Trophoblast cell (in vitro differentiated cells and primary cell): ENCODE measurements around the gene SRC.

Source experiments
- DNase-seq, 2 donors: peaks; one replicate each; pipeline ENCODE4 v3.0.0-alpha.2; 2016
- H2AFZ ChIP-seq: 2 replicates; pipeline ENCODE4 v1.6.1; 2013; ENCODE audit warnings: low read length, moderate library complexity, mild to moderate bottlenecking; ENCODE audit not compliant: insufficient read depth, poor library complexity
- H2AK5ac ChIP-seq: 2 replicates; pipeline ENCODE4 v1.6.1; 2013; ENCODE audit warnings: mild to moderate bottlenecking, low read length
- H2BK120ac ChIP-seq: 2 replicates; pipeline ENCODE4 v1.6.1; 2013; ENCODE audit warnings: low read length, mild to moderate bottlenecking, moderate library complexity; ENCODE audit not compliant: insufficient read depth, poor library complexity
- H2BK12ac ChIP-seq: 2 replicates; pipeline ENCODE4 v1.6.1; 2013; ENCODE audit warnings: mild to moderate bottlenecking, low read length, moderate library complexity
- H2BK5ac ChIP-seq: 2 replicates; pipeline ENCODE4 v1.6.1; 2013; ENCODE audit warnings: low read length, low read depth, moderate library complexity, mild to moderate bottlenecking; ENCODE audit not compliant: poor library complexity
- H3K14ac ChIP-seq: 2 replicates; pipeline ENCODE4 v1.6.1; 2013; ENCODE audit warnings: mild to moderate bottlenecking, low read length
- H3K18ac ChIP-seq: 2 replicates; pipeline ENCODE4 v1.6.1; 2013; ENCODE audit warnings: mild to moderate bottlenecking, low read length
- H3K23ac ChIP-seq: 2 replicates; pipeline ENCODE4 v1.6.1; 2013; ENCODE audit warnings: low read length
- H3K27ac ChIP-seq: 2 replicates; pipeline ENCODE4 v1.5.1; 2013; ENCODE audit warnings: low read depth, mild to moderate bottlenecking, inconsistent platforms, low read length, moderate library complexity
- H3K27me3 ChIP-seq: 2 replicates; pipeline ENCODE4 v1.6.1; 2013; ENCODE audit warnings: inconsistent platforms, mild to moderate bottlenecking, low read length, moderate library complexity; ENCODE audit not compliant: insufficient read depth
- H3K36me3 ChIP-seq, 2 experiments: 1 replicate in 1 of 2; 2 replicates in 1 of 2; pipeline ENCODE4 v1.6.1; 2013; ENCODE audit warnings: low read length in 2 of 2, mild to moderate bottlenecking in 2 of 2, moderate library complexity in 1 of 2; ENCODE audit not compliant: insufficient read depth in 2 of 2, control insufficient read depth in 1 of 2
- H3K4ac ChIP-seq: 2 replicates; pipeline ENCODE4 v1.6.1; 2013; ENCODE audit warnings: low read depth, mild to moderate bottlenecking, low read length, moderate library complexity
- H3K4me1 ChIP-seq, 2 experiments: 1 replicate in 1 of 2; 2 replicates in 1 of 2; pipeline ENCODE4 v1.6.1; 2013; ENCODE audit warnings: low read length in 2 of 2, mild to moderate bottlenecking in 2 of 2, moderate library complexity in 1 of 2; ENCODE audit not compliant: insufficient read depth in 2 of 2, control insufficient read depth in 1 of 2
- H3K4me2 ChIP-seq: 2 replicates; pipeline ENCODE4 v1.6.1; 2013; ENCODE audit warnings: inconsistent platforms, mild to moderate bottlenecking, low read length, moderate library complexity
- H3K4me3 ChIP-seq: 2 replicates; pipeline ENCODE4 v1.5.1; 2013; ENCODE audit warnings: mild to moderate bottlenecking, low read depth, low read length, inconsistent platforms
- H3K79me1 ChIP-seq: one replicate; pipeline ENCODE4 v1.6.1; 2013; ENCODE audit warnings: low read length
- H3K79me2 ChIP-seq: 2 replicates; pipeline ENCODE4 v1.6.1; 2013; ENCODE audit warnings: low read length, mild to moderate bottlenecking; ENCODE audit not compliant: control insufficient read depth, insufficient read depth, poor library complexity
- H3K9ac ChIP-seq: 2 replicates; pipeline ENCODE4 v1.6.1; 2013; ENCODE audit warnings: mild to moderate bottlenecking, low read length
- H3K9me3 ChIP-seq: 2 replicates; pipeline ENCODE4 v1.6.1; 2013; ENCODE audit warnings: low read depth, mild to moderate bottlenecking, control low read depth, inconsistent platforms, low read length; ENCODE audit not compliant: insufficient read depth
- H4K12ac ChIP-seq: 2 replicates; pipeline ENCODE4 v1.6.1; 2013; ENCODE audit warnings: low read depth, mild to moderate bottlenecking, low read length, moderate library complexity
- H4K8ac ChIP-seq: 2 replicates; pipeline ENCODE4 v1.6.1; 2013; ENCODE audit warnings: low read depth, mild to moderate bottlenecking, low read length, moderate library complexity
- H4K91ac ChIP-seq: one replicate; pipeline ENCODE4 v1.6.1; 2013; ENCODE audit warnings: low read depth, mild to moderate bottlenecking, low read length, moderate library complexity
- WGBS: extraction: QIAGEN DNeasy Blood & Tissue Kit; methylation state at CpG from one replicate; pipeline ENCODE4 v1.1.7; 2013; ENCODE audit warnings: missing lambda C conversion rate; ENCODE audit not compliant: insufficient read length, insufficient coverage; ENCODE audit errors: extremely low coverage; 5-methylcytosine and 5-hydroxymethylcytosine counted together

Gene SRC

GRCh38 chr20:37341632-37342031 is 4.3 kb upstream of the SRC start:
- Histone ChIP-seq H4K8ac (peak overlapping the region; percentile 25), H3K18ac (peak overlapping the region; percentile 57), H2BK120ac (peak overlapping the region; percentile 40), H3K27me3 (no peaks in the 10 kb centered on the region), H4K12ac (no peak overlapping the region), H2AK5ac (peak overlapping the region; percentile 63), H3K4ac (peak overlapping the region; percentile 8), H3K4me3 (no peak overlapping the region), H3K79me2 (peaks cover 18% of the 10 kb centered on the region), H2BK5ac (peak overlapping the region; percentile 14), H3K14ac (peak overlapping the region; percentile 54), H3K9ac (no peak overlapping the region), H3K9me3 (no peaks in the 10 kb centered on the region), H3K4me1 (peaks cover 30 to 41% of the 10 kb centered on the region in 2 experiments), H3K27ac (no peak overlapping the region), H3K79me1 (peaks cover 69% of the 10 kb centered on the region), H2AFZ (no peak overlapping the region), H3K23ac (no peak overlapping the region), H4K91ac (peak overlapping the region; percentile 75), H3K36me3 (no peaks in the 10 kb centered on the region), H2BK12ac (peak overlapping the region; percentile 89), H3K4me2 (no peak overlapping the region)
- no peak for DNase-seq
- WGBS = no CpG with 5 or more reads among the region's 11 CpGs

- peak overlapping the region; percentile 9 for H2AK5ac ChIP-seq
- no peak for DNase-seq
- H2AFZ ChIP-seq = no peak overlapping the region
- peak overlapping the region; percentile 61 for H2BK12ac ChIP-seq
- H3K23ac ChIP-seq = no peak overlapping the region
- no peaks in the 10 kb centered on the region for H3K27me3 ChIP-seq
- no peak overlapping the region for H2BK5ac ChIP-seq
- H3K14ac ChIP-seq = peak overlapping the region; percentile 1
- H3K27ac ChIP-seq = no peak overlapping the region
- no peak overlapping the region for H3K9ac ChIP-seq
- H3K79me2 ChIP-seq = peaks cover 22% of the 10 kb centered on the region
- peaks cover 5 to 7% of the 10 kb centered on the region in 2 experiments for H3K36me3 ChIP-seq
- no CpG with 5 or more reads among the region's 4 CpGs for WGBS
- no peak overlapping the region for H3K4ac ChIP-seq
- H4K12ac ChIP-seq = no peak overlapping the region
- peak overlapping the region; percentile 7 for H3K18ac ChIP-seq
- peak overlapping the region; percentile 40 for H4K91ac ChIP-seq
- peak overlapping the region; percentile 28 for H2BK120ac ChIP-seq
- H3K4me1 ChIP-seq = peaks cover 24 to 38% of the 10 kb centered on the region in 2 experiments
- no peak overlapping the region for H3K4me3 ChIP-seq
- peaks cover 69% of the 10 kb centered on the region for H3K79me1 ChIP-seq
- H3K4me2 ChIP-seq = no peak overlapping the region
- H4K8ac ChIP-seq = no peak overlapping the region
- H3K9me3 ChIP-seq = no peaks in the 10 kb centered on the region
Observed at GRCh38 chr20:37342231-37343177, 3.4 kb upstream of the SRC start.

- peak overlapping the region; percentile 98 for H2BK12ac ChIP-seq
- peak overlapping the region; percentile 84 for H2BK5ac ChIP-seq
- no peak for DNase-seq
- H2BK120ac ChIP-seq = peak overlapping the region; percentile 86
- peaks cover 73% of the 10 kb centered on the region for H3K79me1 ChIP-seq
- peaks cover 30% of the 10 kb centered on the region for H3K79me2 ChIP-seq
- peak overlapping the region; percentile 87 for H3K14ac ChIP-seq
- no peak overlapping the region for H3K4me3 ChIP-seq
- H3K9me3 ChIP-seq = no peaks in the 10 kb centered on the region
- no peaks in the 10 kb centered on the region for H3K27me3 ChIP-seq
- no CpG with 5 or more reads among the region's 12 CpGs for WGBS
- H3K36me3 ChIP-seq = peaks cover 14 to 15% of the 10 kb centered on the region in 2 experiments
- no peak overlapping the region for H3K4me2 ChIP-seq
- H3K4me1 ChIP-seq = peaks cover 30 to 45% of the 10 kb centered on the region in 2 experiments
- H3K4ac ChIP-seq = peak overlapping the region; percentile 50
- H4K8ac ChIP-seq = no peak overlapping the region
- H2AK5ac ChIP-seq = peak overlapping the region; percentile 86
- H3K9ac ChIP-seq = no peak overlapping the region
- peak overlapping the region; percentile 92 for H3K27ac ChIP-seq
- H2AFZ ChIP-seq = peak overlapping the region; percentile 19
- no peak overlapping the region for H3K23ac ChIP-seq
- peak overlapping the region; percentile 87 for H3K18ac ChIP-seq
- no peak overlapping the region for H4K12ac ChIP-seq
- peak overlapping the region; percentile 90 for H4K91ac ChIP-seq
Observed at GRCh38 chr20:37343212-37343993, 2.5 kb upstream of the SRC start.

- Histone ChIP-seq H3K4ac (peak overlapping the region; percentile 4), H4K91ac (peak overlapping the region; percentile 90), H3K27me3 (no peaks in the 10 kb centered on the region), H4K8ac (no peak overlapping the region), H3K9ac (no peak overlapping the region), H3K9me3 (no peaks in the 10 kb centered on the region), H3K23ac (no peak overlapping the region), H2BK120ac (peak overlapping the region; percentile 86), H2BK12ac (peak overlapping the region; percentile 98), H3K4me2 (no peak overlapping the region), H3K36me3 (peaks cover 19 to 21% of the 10 kb centered on the region in 2 experiments), H2BK5ac (peak overlapping the region; percentile 84), H3K14ac (peak overlapping the region; percentile 87), H2AFZ (no peak overlapping the region), H3K79me2 (peaks cover 36% of the 10 kb centered on the region), H3K18ac (peak overlapping the region; percentile 87), H3K79me1 (peaks cover 73% of the 10 kb centered on the region), H3K4me3 (no peak overlapping the region), H3K27ac (peak overlapping the region; percentile 92), H4K12ac (no peak overlapping the region), H3K4me1 (peaks cover 36 to 51% of the 10 kb centered on the region in 2 experiments), H2AK5ac (peak overlapping the region; percentile 21)
- no CpG with 5 or more reads among the region's 4 CpGs for WGBS
- no peak for DNase-seq
Observed at GRCh38 chr20:37343994-37344355, 2.0 kb upstream of the SRC start.
